HEK293 (cell line): Measurements from ENCODE around the gene PRSS33.

Source experiments
- ZNF10 ChIP-seq: fragments of 450-650 bp; formaldehyde crosslinking; IDR thresholded peaks from 2 replicates; pipeline ENCODE4 v1.5.1; 2017; ENCODE audit warnings: missing biosample characterization, missing genetic modification characterization
- ZNF140 ChIP-seq: fragments of 450-650 bp; formaldehyde crosslinking; IDR thresholded peaks from 2 replicates; pipeline ENCODE4 v1.5.1; 2016; ENCODE audit warnings: missing biosample characterization, missing genetic modification characterization
- ZNF510 ChIP-seq: fragments of 450-650 bp; formaldehyde crosslinking; IDR thresholded peaks from 2 replicates; pipeline ENCODE4 v1.5.1; 2018; ENCODE audit warnings: mild to moderate bottlenecking, missing genetic modification characterization, missing biosample characterization; ENCODE audit not compliant: insufficient replicate concordance
- TF ChIP-seq, protein P1 (sequence below): fragments of 450-650 bp; formaldehyde crosslinking; IDR thresholded peaks from 2 replicates; pipeline ENCODE4 v1.5.1; 2016; ENCODE audit warnings: missing biosample characterization, missing genetic modification characterization

DNA sequence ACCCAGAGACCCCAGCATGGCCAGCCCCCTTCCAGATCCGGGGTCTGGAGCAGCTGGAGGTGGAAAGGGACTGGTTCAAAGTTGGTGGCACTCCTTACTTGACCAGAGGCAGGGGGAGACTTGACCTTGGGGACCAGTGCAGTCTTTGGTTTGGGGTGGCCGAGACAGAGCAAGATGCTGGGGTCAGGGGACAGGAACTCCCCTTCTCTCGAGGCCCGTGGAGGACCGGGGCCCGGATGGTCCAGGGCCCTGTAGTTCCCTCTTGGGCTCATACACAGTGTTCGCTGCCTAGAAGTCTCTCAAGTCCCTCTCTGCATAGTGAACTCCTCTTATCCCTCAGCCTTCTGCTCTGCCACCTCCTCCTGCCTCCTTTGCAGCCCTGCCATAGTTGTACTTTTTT, 601 bp upstream of the PRSS33 start:
- TF ChIP-seq ZNF510 (tag by site-specific recombination) (no peak), ZNF10 (no peak), ZNF140 (tag by site-specific recombination) (no peak)
- TF ChIP-seq, protein P1, sequence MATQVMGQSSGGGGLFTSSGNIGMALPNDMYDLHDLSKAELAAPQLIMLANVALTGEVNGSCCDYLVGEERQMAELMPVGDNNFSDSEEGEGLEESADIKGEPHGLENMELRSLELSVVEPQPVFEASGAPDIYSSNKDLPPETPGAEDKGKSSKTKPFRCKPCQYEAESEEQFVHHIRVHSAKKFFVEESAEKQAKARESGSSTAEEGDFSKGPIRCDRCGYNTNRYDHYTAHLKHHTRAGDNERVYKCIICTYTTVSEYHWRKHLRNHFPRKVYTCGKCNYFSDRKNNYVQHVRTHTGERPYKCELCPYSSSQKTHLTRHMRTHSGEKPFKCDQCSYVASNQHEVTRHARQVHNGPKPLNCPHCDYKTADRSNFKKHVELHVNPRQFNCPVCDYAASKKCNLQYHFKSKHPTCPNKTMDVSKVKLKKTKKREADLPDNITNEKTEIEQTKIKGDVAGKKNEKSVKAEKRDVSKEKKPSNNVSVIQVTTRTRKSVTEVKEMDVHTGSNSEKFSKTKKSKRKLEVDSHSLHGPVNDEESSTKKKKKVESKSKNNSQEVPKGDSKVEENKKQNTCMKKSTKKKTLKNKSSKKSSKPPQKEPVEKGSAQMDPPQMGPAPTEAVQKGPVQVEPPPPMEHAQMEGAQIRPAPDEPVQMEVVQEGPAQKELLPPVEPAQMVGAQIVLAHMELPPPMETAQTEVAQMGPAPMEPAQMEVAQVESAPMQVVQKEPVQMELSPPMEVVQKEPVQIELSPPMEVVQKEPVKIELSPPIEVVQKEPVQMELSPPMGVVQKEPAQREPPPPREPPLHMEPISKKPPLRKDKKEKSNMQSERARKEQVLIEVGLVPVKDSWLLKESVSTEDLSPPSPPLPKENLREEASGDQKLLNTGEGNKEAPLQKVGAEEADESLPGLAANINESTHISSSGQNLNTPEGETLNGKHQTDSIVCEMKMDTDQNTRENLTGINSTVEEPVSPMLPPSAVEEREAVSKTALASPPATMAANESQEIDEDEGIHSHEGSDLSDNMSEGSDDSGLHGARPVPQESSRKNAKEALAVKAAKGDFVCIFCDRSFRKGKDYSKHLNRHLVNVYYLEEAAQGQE (tag by site-specific recombination), result no peak
